GM18508 (cell line): ENCODE results near the gene PHKG1.
"Not testable (repeated sequence)": the region's sequence is repeated elsewhere in the genome, so short reads cannot be mapped to it uniquely, and the experiment has no call there.

ENCODE experiments used
- ATAC-seq: cut with Tn5 transposase; IDR thresholded peaks from one replicate; pipeline ENCODE4 v1.9.1; 2021; ENCODE audit warnings: moderate number of reproducible peaks; ENCODE audit not compliant: insufficient read depth, unreplicated experiment

PHKG1 gene

DNA sequence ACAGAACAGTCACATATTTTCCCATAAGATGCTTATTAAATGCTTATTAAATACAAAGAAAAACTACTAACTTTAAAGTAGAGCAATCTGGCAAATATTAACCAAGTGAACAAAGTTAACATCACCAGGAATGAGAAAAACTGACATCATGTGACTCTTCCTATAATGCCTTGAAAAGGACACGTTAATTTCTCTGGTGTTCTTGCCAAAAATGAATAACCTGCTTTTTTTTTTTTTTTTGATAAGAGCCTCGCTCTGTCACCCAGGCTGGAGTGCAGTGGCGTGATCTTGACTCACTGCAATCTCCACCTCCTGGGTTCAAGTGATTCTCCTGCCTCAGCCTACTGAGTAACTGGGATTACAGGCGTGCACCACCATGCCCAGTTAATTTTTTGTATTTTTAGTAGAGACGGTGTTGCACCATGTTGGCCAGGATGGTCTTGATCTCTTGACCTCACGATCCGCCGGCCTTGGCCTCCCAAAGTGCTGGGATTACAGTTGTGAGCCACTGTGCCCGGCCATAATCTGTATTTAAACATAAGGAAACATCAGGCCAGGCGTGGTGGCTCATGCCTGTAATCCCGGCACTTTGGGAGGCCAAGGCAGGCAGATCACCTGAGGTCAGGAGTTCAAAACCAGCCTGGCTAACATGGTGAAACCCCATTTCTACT is 45.2 kb downstream of the PHKG1 start:
- ATAC-seq = not testable (repeated sequence)

DNA sequence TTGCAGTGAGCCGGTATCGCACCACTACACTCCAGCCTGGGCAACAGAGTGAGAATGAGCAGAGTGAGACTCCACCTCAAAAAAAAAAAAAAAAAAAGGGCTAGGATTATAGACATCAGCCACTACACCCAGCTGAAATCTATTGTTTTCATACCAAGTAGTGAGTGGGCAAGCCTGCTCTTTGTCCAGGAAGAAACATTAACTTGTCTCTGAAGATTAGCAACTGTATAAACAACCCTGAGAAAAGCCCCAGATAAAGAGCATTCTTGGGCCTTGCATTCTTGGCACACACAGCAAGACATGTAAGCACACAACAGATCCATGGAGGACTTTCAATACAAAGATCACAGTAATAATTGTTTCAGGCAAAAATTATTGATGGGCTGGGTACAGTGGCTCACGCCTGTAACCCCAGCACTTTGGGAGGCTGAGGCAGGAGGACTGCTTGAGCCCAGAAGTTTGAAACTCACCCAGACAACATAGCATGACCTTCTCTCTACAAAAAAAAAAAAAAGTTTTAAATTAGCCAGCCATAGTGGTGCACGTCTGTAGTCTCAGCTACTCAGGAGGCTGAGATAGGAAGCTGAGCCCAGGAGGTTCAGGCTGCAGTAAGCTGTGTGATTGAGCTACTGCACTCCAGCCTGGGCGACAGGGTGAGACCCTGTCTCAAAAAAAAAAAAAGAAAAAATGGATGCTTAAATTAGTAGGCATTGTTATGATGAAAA is 45.9 kb downstream of the PHKG1 start:
- no peak for ATAC-seq

DNA sequence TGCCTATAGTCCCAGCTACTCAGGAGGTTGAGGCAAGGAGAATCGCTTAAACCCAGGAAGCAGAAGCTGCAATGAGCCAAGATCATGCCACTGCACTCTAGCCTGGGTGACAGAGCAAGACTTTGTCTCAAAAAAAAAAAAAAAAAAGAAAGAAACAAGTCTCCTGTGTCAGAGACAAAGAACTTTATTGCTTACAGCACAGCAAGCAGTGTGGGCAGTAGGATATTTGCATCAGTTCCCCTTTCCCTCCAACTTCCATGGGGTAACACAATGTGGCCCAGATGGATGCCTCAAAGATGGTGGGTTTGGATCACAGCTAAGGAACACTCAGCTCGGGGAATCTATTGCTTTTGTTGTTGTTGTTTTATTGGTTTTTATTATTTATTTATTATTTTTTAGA is 47.0 kb downstream of the PHKG1 start:
- ATAC-seq = not testable (repeated sequence)

DNA sequence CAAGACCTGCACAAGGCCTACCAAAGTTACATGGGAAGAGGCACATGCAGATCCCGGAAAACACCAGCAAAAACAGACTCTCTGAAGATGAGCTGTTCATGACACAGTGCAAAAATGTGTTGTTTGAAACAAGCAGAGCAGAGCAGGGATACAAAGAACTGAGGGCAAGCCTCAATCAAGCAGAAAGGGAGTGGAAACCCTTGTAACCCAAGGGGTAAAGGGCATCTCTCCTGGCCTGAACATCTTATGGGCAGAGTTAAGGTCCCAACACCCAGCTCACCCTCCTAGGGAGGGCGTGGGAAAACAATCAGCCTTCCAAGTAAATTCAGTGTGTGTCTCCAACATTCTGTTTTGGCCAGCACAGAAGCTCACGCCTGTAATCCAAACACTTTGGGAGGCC is 52.0 kb downstream of the PHKG1 start:
- no peak for ATAC-seq

DNA sequence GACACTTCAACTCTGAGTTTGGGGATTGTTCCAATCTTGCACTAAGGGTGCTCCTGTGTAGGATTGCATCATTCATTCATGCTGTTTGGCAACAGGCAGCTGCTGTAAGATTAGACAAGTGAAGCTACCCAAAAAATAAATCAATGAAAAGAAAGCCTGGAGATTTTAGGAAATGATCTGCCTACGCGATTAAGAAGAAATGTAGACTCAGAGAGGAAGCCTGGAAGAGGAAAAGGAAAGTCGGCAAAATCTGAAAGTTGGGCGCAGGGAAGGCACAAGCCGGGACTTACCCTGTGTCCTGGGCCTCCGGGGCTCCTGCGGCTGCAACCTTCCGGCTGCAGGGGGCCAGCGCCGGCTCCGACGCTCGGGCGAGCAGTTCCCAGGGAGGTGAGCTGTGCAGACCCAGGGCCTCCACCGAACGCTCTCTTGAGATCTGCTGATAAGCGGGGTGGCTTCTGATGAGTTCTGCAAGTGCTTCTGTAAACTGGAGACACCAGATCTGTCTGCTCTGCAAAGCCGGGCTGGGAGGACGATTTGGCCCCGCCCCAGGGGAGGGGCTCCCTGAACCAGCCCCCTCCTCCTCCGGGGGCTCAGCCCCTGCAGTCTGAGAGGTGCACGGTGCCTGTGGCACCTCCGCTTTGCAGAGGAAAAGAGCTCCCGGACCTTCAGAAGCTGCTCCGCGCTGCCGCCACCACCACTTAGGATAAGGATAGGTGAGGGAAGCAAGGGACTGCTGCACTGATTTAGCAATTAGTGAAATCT is 58.9 kb downstream of the PHKG1 start:
- peak; percentile 91 for ATAC-seq

DNA sequence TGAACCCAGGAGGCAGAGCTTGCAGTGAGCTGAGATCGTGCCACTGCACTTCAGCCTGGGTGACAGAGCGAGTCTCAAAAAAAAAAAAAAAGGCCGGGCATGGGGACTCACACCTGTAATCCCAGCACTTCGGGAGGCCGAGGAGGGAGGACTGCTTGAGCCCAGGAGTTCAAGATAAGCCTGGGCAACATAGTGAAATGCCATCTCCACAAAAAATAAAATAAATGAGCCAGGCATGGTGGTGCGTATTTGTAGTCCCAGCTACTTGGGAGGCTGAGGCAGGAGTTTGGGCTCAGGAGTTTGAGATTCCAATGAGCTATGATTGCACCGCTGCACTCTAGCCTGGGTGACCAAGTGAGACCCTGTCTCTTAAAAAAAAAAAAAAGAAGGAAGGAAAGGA is 60.2 kb downstream of the PHKG1 start:
- ATAC-seq = not testable (repeated sequence)

DNA sequence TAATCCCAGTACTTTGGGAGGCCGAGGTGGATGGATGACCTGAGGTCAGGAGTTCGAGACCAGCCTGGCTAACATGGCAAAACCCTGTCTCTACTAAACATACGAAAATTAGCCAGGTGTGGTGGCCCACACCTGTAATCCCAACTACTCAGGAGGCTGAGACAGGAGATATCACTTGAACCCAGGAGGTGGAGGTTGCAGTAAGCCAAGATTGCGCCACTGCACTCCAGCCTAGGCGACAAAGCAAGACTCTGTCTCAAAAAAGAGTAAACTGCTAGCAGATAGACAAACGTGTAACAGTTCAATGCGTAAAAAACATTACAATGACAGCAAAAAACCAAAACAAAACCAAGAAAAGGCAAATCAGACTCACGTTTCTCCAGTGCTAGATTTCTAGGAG is 61.2 kb downstream of the PHKG1 start:
- not testable (repeated sequence) for ATAC-seq

DNA sequence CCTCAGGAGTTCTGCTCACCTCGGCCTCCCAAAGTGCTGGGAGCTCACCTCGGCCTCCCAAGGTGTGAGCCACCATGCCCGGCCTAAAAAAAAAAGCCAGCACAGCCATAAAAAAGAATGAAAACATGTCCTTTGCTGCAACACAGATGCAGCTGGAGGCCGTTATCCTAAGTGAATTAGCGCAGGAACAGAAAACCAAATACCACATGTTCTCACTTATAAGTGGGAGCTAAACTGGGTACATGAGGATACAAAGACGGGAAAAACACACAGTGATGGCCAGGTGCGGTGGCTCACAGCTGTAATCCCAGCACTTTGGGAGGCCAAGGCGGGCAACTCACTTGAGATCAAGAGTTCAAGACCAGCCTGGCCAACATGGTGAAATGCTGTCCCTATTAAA is 62.4 kb downstream of the PHKG1 start:
- ATAC-seq = no peak
